AG09309 (cell line): Measurements from ENCODE around the gene PAPPA2.

Experiments
- DNase-seq: peaks from one replicate; pipeline ENCODE4 v3.0.0-alpha.2; 2010; ENCODE audit warnings: low read depth
- H3K4me3 ChIP-seq: 2 replicates; pipeline ENCODE4 v1.5.1; 2011; ENCODE audit warnings: mild to moderate bottlenecking, low read depth, low read length, moderate library complexity; ENCODE audit not compliant: control insufficient read depth
- CTCF ChIP-seq: IDR thresholded peaks from 2 replicates; pipeline ENCODE4 v1.5.1; 2011; ENCODE audit warnings: mild to moderate bottlenecking, low read depth, low read length, inconsistent platforms; ENCODE audit not compliant: insufficient read depth, control insufficient read depth; ENCODE audit errors: missing control alignments

Gene PAPPA2

GRCh38 chr1:176791906-176792305 is 328.9 kb downstream of the PAPPA2 start:
- no peak for TF ChIP-seq CTCF
- H3K4me3 ChIP-seq: no peak overlapping the region
- DNase-seq: no peak

GRCh38 chr1:176794897-176795508 is 332.0 kb downstream of the PAPPA2 start:
- TF ChIP-seq CTCF: no peak
- no peak for DNase-seq

DNA sequence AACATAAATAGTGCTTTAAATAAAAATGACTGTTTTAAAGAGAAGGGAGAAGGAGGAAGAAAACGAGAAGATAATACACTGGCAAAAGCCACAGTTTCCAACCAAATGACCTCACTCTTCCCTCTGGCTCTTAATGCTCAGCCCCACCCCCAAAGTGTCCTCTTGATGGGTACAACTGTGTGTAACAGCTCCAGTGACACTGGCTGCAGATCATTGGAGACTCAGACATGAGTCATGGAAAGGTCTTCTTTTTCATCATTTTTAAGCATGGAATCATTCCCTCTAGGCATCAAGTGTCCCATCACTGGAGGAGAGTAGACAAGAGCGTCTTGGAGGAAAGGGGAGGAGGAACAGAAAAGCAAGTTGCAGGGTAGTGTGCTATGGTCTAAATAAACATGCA is 333.0 kb downstream of the PAPPA2 start:
- no peak for TF ChIP-seq CTCF
- no peak overlapping the region for H3K4me3 ChIP-seq
- no peak for DNase-seq

More at GRCh38 chr1:176794897-176795508, 332.0 kb downstream of the PAPPA2 start:
- no peak overlapping the region for H3K4me3 ChIP-seq

GRCh38 chr1:176796583-176796982 is 333.6 kb downstream of the PAPPA2 start:
- no peak overlapping the region for H3K4me3 ChIP-seq
- no peak for TF ChIP-seq CTCF
- no peak for DNase-seq

- H3K4me3 ChIP-seq: no peak overlapping the region
- no peak for DNase-seq
Observed at GRCh38 chr1:176799327-176799726, 336.4 kb downstream of the PAPPA2 start.

DNA sequence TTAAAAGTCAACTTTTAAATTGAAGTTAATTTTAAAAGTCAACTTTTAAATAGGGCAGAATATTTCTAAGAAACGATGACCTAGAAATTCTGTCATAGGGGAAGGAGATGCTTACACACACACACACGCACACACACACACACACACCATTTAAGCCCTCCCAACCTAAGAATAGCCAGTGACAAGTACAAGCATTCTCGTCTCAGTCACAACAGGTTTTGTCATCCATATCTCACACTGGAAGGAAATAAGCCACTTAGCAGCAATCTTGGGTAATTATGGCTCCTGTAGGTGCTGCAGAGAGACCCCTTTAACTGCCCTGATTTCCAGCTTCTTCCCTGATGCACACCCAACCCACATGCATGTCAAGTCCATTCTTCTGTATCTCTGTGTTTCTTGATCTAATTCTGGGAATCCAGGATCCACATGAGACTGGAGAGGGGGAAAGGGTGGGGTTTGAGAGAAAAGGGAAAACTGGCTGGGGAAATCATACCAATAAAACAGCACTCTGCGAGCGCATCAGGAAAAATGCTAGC is 338.1 kb downstream of the PAPPA2 start:
- no peak for DNase-seq
- TF ChIP-seq CTCF: no peak
- H3K4me3 ChIP-seq: no peak overlapping the region

More at GRCh38 chr1:176799327-176799726, 336.4 kb downstream of the PAPPA2 start:
- TF ChIP-seq CTCF: no peak
